ENCODE measurements around the gene TRPC3.
A peak's percentile ranks its signal among the peaks of the same experiment; 100 is the strongest.

TRPC3 gene

DNA sequence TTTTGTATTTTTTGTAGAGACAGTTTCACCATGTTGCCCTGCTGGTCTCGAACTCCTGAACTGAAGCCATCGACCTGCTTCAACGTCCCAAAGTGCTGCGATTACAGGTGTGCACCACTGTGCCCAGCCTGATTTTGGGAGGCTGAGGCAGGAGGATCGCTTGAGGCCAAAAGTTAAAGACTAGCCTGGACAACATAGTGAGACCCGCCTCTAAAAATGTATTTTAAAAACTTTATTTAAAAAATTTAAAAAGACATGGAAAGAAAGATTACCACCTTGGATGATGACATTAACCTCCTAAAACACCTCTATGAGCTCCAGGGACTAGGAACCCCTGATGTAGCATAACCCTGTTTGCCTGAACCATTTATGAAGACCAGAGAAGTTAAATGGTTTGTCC, 75.8 kb downstream of the TRPC3 start:
- no peak for FAIRE-seq

DNA sequence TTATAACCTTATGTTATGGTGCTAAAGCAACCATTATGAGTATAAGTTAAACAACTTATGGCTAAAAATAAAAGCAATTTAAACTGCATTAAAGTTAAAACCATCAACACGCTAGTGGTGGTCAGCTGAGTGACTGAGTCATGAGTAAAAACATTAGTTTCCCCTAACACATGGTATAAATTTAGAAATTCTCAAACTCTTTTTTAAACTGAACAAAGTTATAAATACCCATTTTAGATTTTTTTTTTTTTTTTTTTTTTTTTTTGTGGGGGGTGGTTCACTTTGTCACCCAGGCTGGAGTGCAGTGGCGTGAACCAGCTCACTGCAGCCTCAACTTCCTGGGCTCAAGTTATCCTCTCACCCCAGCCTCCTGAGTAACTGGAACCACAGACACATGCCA, 76.2 kb downstream of the TRPC3 start:
- FAIRE-seq (no peak), DNase-seq (ENCODE audit: insufficient read length, low spot score) (no peak)
- no peak for TF ChIP-seq POLR2A (IDR thresholded peaks at IDR 0.05; ENCODE audit: low read depth, low read length)

More for the DNA sequence above, 75.8 kb downstream of the TRPC3 start:
- DNase-seq (ENCODE audit: insufficient read length, low spot score): no peak
- TF ChIP-seq POLR2A (IDR thresholded peaks at IDR 0.05; ENCODE audit: low read depth, low read length): no peak

DNA sequence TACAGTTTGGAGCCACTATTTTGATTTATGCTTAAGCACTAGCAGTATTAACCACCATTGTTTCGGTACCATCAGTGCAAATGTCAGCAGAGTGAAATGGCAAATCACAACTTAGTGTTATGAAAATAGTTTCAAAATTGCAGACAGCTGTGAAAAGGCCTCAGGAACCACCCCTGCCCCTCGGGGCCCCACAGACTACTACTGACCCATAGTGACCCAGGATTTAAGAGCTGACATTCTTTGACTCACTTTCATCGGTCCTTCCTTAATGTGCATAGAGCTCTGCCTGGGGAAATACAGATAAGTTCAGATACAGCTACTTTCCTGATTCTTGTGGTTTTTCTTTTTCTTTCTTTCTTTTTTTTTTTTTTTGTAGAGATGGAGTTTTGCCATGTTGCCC, 78.3 kb downstream of the TRPC3 start:
- TF ChIP-seq POLR2A (IDR thresholded peaks at IDR 0.05; ENCODE audit: low read depth, low read length): no peak
- FAIRE-seq (no peak), DNase-seq (ENCODE audit: insufficient read length, low spot score) (no peak)

DNA sequence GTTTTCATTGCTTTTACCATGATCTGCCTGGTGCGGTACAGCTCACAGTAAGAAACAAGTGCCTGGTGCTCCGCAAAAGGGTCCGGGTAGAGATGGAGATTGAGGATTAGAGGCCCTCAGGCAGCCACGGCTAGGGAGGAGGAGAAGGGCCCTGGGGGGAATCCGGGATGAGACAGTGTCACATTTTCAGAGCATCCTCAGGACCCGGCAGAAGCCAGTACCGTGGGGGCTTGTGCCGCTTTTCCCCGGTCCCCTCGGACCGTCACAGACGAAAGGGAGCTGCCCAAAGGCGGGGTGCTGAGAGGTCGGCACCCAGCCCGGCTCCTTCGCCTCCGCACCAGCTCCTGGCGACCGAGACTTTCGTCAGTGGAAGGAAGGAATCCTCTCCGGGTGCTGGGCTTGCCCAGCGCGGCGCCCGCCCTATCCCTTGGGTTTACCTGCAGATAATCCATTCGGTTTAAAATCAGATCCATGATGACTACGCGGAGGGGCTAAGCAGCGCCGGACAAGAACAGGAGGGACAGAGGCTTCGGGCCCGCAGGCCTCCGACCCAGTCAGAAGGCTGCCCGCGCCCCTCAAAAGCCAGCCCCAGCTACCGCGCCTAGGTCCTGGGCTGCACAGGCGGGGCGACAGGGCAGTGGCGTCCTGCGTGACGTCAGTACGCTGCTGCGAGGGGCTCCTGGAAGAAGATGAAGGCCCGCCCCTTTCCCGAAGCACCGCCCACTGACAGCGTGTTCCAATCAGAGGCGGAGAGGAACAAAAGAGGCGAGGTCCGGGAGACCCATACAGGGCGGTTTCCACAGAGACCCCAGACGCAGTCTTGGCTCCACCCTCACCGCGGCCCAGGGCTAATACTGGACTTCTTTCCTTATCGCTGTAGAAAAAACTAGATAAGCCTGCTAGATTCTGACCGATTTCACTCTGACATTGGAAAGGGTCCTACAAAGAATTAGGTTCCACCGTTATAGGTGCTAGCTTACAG, 81.7 kb downstream of the TRPC3 start, which contains the start of gene BBS7:
Gene BBS7 (minus strand): TSS at position 634 of the 982 bp plus-strand sequence. CDS start 161 bp downstream, at position 473.
- peak; percentile 96 for TF ChIP-seq POLR2A (IDR thresholded peaks at IDR 0.05; ENCODE audit: low read depth, low read length)
- DNase-seq (ENCODE audit: insufficient read length, low spot score) (peak; percentile 61), FAIRE-seq (peak; percentile 95)

DNA sequence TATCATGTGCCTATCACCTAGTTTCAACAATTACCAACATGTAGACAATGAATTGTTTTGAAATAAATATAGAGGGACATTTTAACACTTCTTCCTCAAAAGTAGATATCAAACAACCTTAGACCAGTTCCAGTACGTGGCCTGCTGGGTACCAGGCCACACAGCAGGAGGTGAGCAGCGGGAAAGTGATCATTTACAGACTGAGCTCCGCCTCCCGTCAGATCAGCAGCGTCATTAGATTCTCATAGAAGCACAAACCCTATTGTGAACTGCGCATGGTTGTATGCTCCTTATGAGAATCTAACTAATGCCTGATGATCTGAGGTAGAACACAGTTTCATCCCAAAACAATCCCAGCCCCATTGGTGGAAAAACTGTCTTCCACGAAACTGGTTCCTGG, 88.1 kb downstream of the TRPC3 start:
- no peak for TF ChIP-seq POLR2A (IDR thresholded peaks at IDR 0.05; ENCODE audit: low read depth, low read length)
- FAIRE-seq (no peak), DNase-seq (ENCODE audit: insufficient read length, low spot score) (no peak)

DNA sequence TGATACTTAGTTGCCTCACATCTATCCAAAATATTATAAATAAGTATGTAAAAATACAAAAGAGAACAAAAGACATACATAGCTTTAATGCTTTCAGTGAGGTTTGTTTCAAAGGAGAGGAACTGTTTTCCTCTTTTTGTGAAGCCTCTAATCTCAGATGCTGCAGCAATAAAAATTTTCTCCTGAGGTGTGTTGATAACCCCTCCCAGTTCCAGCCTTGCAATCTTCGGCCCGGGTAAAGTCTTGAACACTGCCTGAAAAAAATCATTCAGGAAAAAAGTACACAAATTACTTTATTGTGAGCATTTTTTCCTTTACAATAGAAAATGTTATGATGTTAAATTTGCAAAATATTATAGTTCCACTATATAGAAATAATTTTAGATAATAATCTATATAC, 90.4 kb downstream of the TRPC3 start:
- no peak for TF ChIP-seq POLR2A (IDR thresholded peaks at IDR 0.05; ENCODE audit: low read depth, low read length)
- no peak for DNase-seq (ENCODE audit: insufficient read length, low spot score)
- FAIRE-seq: no peak

DNA sequence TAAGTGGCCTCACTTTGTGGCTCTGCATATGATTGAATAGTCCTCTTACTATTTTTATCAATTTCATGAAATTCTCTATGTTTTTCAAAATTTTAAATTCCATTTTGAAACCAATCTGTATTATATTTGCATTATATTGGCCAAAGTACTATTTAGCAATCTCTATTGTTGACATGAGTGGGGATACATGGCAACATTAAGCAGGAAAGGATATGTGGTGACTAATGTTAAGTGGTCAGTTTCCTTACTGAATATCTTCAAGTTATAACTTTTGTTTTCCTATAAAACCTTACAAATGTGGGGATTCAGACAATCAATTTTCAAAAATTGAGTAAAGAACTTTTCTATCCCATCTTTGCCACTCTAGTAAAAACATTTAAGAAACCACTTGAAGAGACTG, 91.7 kb downstream of the TRPC3 start:
- no peak for FAIRE-seq
- no peak for TF ChIP-seq POLR2A (IDR thresholded peaks at IDR 0.05; ENCODE audit: low read depth, low read length)

DNA sequence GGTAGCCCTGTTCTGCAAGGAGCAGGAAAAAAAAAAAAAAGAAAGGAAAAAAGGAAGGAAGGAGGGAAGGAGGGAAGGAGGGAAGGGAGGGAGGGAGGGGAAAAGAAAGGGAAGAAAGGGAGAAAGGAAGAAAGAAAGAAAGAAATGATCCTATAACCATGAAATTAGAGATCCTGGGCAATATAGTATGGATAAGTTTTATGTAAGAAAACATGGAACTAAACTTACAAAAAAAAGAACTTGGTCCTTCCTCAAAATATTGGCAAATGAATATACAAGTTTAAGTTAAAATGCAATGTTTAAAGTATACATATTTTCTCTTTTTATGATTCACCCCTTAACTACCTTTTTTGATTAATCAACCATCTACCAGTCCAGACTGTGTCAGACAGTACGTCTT, 100.5 kb downstream of the TRPC3 start:
- TF ChIP-seq POLR2A (IDR thresholded peaks at IDR 0.05; ENCODE audit: low read depth, low read length): no peak
- no peak for FAIRE-seq
- DNase-seq (ENCODE audit: insufficient read length, low spot score): no peak

More for the DNA sequence above, 91.7 kb downstream of the TRPC3 start:
- no peak for DNase-seq (ENCODE audit: insufficient read length, low spot score)

DNA sequence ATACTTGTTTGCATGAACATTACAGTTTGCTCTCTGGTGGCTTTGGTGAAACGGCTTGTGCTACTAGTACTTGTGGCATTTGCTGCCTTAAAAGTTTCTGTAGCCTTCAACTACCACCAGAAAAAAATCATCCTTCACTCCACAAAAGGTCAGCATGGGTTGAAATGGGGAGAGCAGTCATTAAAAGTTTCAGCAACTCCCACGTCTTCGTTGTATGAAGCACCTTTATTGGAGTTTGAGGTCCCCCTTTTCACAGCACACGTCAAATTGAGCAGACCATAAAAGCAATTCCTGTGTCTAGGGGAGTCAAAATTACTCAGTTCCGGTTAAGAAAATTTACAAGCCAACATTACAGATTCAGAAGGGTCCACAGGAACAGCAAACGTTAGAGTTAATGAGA, 105.2 kb downstream of the TRPC3 start:
- FAIRE-seq: no peak
- TF ChIP-seq POLR2A (IDR thresholded peaks at IDR 0.05; ENCODE audit: low read depth, low read length): no peak
- DNase-seq (ENCODE audit: insufficient read length, low spot score): no peak

DNA sequence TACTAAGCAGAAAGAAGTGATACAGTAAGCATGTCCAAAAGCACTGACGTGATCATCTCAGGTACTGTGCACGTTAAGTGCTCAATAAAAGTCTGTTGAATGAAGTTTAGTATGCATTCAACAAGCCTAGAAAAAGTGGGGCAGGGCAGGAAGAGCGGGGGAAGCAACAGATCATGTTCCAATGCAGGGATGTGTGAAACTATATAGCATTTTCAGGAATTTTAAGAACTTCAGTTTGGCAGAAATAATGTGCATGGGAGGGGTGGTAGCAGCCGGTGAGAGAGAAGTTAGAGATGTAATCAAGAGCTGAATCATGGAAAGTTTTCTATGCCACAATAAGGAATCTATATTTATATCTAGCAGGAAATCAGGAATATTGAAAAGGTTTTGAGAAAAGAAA, 109.0 kb downstream of the TRPC3 start:
- DNase-seq (ENCODE audit: insufficient read length, low spot score) (no peak), FAIRE-seq (no peak)
- no peak for TF ChIP-seq POLR2A (IDR thresholded peaks at IDR 0.05; ENCODE audit: low read depth, low read length)

DNA sequence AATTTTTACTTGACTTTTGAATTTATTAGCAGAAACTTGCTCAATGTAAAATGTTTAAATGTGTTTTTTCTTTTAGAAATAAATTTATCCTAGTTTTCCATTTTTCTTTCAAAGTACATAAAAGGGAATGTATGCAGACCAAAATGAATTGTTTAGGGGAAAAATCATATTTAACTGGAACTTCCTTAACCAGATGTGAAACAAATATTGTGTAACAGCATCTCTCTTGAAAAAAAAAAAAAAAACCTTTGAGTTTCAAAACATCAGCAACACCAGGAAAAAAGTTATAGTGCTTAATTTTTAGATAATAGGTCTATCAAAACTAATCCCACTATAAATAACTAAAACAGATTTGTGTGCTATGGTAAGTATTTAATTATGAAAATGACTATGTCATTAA, 113.7 kb downstream of the TRPC3 start:
- no peak for DNase-seq (ENCODE audit: insufficient read length, low spot score)
- FAIRE-seq: no peak
- TF ChIP-seq POLR2A (IDR thresholded peaks at IDR 0.05; ENCODE audit: low read depth, low read length): no peak

DNA sequence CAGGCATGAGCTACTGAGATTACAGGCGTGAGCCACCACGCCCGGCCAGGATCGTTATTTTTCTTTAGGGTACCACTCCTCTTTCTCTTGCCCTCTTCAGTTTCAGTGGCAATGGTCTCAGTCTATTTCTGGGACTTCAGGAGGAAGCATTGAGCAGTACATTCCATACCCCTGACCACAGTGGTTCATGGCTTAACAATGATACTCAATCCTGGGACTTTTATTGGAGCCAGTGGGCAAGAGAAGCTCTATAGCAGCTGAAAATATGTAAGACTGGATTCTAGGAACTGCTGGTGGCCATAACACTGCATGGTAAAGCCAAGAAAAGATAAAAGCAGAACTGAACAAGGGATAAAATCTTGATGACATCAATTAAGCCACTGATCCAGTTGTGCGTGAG, 122.3 kb downstream of the TRPC3 start:
- no peak for FAIRE-seq
- TF ChIP-seq POLR2A (IDR thresholded peaks at IDR 0.05; ENCODE audit: low read depth, low read length): no peak
- DNase-seq (ENCODE audit: insufficient read length, low spot score): no peak

Measured in H54 (cell line).